Head of caudate nucleus (tissue), 42 donors: Measurements from ENCODE around the gene WWOX.
A peak's percentile ranks its signal among the peaks of the same experiment; 100 is the strongest.

Source experiments
- DNase-seq, 42 donors: peaks; one replicate each; pipeline versions ENCODE4 v3.0.0 to v3.0.0-alpha.2; 2020 to 2021; ENCODE audit warnings: mixed read lengths in 7 of 42
- intact Hi-C: fragments of 100-400 bp; cut with DNase I; formaldehyde crosslinking; loops from one replicate; pipeline ENCODE4 v1.15.0; 2022

WWOX gene

DNA sequence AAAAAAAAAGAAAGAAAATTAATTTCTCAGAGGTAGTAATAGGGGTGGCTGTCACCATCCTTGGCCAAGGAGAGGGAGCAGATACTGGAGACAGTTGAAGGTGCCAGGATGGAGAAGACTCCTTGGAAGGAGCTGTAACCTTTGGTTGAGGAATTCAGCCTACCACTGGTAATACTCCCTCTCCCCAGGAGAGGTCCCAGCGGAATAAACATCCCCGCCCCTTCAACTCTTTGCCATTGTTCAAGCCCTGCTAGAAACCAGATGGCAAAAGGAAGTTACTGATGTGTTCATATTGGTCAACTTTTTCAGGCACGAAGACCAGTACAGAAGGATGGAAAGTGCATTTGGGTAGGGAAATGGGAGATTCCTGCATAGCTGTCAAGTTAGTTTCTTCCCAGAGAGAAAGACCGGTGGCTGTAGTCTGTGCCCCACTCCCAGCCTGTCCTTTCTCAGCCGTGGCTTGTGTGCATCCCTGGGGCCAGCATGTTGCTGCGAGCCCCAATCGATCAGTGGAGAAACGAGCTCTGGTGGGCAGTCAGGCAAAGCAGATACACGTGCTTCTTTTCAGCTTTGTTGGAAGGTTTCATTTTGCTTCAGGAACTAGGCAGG is 889.0 kb downstream of the WWOX start:
- DNase-seq, result no peak
- intact Hi-C loops, result no loop called here

DNA sequence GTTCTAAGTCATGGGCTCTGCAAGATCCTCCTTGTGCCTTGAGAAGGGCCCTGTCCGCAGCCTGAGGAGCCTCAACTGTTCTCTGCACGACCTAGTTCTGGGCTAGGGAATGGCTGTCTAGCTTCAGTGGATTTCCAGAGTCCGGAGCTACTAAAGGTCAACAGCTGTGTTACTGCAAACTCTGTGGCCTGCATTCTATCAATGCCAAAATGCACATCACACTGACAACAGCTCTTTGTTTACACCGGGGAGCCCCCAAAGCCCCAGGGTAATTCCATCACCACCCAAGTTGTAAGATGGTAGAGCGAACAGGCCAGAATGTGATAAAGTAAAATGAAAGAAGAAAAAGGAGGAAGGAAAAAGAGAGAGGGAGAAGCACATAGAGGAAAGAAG is 890.9 kb downstream of the WWOX start:
- intact Hi-C loops, result no loop called here
- peak in 13 of 42 donors; percentile 16 to 66 (median 29) for DNase-seq

DNA sequence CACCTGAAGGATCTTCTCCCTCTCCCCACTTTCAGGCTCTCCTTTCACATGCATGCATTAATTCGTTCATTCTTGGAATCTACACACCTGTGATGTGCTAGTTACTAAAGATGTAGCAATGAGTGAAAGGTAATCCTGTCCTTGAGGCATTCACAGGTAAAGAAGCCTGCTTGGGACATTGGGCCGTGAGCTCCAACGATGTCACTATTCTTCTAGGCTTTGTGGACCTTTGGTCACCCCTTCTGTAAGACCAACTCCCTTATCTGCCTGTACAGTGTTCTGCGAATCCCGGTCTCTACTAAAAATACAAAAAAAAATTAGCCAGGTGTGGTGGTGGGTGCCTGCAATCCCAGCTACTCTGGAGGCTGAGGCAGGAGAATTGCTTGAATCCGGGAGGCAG is 892.5 kb downstream of the WWOX start:
- intact Hi-C loops, result no loop called here

DNA sequence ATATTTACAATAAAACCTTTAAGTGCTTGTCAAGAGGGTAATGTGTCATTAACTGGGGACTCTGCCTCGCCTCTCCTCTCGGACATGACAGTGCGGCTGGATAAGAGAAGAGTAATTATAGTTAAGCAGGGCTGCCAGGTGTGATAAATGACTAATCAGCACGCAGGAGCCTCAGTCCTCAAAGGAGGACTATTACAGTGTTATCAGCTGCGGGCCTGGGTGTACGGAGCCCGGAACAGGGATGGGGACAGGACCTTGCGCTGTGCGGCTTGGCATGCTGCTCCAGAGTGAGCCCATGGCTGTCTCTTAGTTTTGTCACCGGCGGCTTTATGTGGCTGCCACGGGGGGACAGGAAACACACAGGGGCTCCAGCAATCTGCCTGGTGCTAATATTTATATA is 893.9 kb downstream of the WWOX start:
- no peak for DNase-seq
- intact Hi-C loops, result no loop called here

More for the DNA sequence above, 892.5 kb downstream of the WWOX start:
- no peak for DNase-seq

DNA sequence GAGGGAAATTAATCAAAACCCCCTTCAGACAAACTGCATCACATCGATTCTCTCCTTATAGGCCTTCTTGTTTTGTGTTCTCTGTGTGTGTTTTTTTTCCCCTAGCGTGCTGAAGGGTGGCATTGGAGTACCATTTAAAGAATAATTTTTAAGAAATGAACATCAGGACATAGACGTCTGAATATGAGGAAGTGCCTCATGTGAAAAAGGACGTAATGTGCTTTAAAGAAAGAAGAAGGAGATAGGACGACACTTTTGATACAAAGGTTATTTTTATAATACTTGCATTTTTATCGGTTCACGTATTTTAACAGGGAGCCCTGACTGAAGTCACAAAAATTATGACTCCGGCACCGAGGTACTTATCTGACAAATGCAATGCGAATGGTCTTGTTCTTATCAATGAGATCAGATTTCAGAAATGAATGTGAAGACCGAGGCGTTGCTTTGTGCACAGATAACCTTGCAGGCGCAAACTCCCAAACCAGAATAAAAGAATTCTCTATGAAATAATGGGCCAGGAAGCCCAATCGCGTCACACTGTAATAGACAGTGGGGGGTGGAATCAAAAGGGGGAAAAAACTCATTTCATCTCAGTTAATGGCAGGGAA is 894.8 kb downstream of the WWOX start:
- DNase-seq, result no peak
- intact Hi-C loops, result no loop called here

DNA sequence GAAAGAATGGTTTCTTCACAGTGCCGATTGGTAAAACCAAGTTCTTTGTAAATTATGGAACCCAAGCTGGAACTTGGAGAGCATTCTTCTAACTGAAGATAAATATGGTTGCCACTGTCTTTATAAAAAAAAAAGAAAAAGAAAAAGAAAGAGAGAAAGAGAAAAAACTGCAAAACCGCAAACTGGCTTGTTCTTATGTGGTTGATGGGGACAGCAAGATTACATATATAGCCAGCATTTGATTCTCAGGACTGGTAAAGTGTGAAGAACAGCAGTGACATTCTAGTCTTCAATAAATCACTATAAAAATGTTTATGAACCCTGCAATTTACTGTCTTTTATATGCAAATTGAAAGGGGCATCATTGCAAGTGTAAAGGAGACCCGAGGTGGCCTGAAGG is 896.0 kb downstream of the WWOX start:
- DNase-seq, result no peak
- intact Hi-C loops, result no loop called here

DNA sequence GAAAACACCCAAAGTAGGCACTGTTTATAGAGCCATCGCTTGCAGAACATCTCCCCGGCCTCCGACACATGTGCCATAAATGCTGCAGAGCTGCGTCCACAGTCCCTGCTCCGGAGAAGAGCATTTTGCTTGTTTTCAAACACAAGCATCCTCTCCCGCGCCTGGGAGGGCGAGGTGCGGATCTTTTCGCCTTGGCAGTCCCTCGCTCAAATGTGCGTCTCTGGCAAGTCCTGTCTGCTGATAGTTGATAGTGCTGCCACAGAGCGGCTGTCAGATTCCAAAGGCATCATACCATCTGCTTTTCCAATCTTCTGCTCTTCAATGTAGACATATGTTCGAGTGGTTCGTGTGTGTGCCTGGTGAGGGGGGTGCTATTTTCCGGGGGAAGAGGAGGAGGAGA is 897.3 kb downstream of the WWOX start:
- intact Hi-C loops, result no loop called here
- DNase-seq, result no peak

DNA sequence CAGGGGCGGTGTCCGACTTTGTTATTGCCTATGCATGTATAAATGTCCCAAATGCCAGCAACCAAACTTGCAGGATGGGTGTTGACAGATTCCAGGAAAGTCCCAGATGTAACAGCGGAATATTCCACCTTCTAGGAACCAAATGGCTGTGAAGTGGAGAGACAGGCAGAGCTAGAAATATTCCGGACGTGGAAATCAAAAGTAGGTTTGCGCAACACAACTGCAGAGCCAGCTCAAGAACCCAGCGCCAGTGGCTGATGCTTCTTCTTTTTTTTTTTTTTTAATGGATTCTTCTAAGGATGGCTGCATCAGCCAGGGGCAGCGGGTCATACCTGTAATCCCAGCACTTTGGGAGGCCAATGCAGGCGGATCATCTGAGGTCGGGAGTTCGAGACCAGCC is 899.4 kb downstream of the WWOX start:
- no peak for DNase-seq
- intact Hi-C loops, result no loop called here

DNA sequence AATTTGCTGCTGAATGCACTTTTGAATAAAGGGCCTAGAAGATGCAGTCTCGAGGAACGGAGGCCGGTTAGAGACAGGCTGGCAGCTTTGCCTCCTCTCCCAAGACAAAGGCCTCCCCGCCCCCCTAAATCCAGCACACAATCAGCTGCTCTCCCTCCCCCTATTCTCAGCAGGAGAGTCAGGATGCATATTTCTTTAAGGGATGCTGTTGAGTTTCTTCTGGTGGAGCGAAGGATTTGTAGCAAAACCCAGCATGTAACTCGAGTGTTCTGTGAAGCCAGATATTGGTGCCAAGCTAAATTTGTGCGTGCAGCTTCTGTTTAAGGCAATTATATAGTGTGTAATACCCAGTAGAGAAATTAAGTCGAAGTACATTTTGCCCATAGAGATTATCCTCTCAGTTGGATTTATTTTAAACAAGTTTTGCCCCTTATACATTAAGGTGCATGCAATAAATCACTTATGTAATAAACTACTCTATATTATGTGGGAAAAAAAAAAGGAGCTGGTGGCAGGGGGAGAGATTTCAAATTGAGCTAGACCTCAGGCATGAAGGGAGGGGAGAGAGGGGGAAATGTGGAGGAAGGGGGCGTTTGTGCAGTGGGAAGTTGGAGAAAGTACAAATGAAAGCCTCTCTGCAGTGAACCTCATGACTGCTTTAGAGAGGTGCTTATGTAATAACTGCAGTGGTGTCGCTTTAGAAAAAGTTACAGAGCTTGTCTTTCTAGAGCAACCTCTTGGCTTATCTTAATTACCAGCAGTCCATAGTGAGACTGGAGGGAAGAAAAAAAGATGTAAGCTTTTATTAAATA is 901.9 kb downstream of the WWOX start:
- DNase-seq, result peak in 16 of 42 donors; percentile 7 to 53 (median 30)
- intact Hi-C loops, result no loop called here

DNA sequence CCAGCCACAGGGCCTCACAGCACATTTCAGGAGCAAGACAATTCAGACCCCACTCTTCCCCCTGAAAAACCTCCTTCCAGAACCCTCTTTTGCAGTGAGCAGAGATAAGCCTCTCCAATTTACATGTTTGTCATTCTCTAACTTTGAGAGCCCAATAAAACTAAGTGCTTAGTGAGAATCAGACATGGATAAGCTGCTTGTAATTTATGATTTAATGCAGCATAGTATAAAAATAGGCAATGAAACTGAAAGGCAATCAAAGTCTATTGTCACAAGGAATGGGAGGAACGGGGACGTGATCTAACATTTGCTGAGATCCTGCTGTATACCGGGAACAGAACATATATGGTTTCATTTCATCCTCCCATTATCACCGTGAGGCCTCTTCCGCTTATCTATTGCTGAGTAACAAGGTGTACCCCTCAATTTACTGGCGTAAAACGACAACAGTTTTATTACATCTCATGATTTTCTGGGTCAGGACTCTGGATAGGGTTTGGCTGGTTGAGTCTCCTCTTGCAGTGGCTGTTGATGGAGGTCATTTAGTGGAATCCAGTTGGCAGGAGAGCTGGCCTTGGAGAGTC is 903.7 kb downstream of the WWOX start:
- intact Hi-C loops, result no loop called here
- DNase-seq, result no peak

DNA sequence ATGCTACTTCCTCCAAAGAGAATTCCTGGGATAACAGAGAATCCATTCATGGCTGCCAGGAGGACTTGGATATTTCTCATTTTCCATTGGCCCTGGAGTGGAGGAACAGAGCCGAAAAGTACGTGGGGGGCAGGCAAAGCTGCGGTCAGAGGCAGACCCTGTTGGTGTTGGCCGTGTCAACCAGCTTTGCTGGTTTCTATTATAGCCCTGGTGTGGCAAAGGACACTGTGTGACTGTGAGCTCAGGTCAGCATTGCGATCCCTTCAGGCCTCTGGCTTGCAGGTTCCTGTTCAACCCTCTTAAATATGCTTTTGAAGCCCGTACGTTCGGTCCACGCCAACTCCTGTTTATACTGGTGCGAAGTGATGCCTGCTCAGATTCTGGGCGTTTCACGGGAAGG is 904.9 kb downstream of the WWOX start:
- intact Hi-C loops, result no loop called here
- DNase-seq, result peak in 5 of 42 donors; percentile 7 to 26 (median 16)

DNA sequence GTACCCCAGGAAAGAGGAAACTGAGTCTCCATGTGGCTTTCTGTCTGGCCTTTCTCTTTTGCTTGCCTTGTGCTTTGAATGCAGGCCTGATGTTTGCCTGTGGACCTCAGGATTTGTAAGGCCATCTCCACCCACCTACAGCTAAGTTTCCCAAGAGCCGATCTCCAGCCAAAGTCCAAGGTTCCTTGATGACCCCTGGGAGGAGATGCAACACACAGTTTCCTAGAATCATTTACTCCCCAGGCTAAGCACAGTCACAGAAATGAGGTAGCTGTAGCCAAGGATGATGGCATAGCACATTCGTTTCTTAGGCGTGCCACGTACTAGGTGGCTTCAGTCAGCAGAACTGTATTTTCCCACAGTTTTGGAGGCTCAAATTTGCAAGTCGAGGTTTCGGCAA is 905.6 kb downstream of the WWOX start:
- intact Hi-C loops, result no loop called here
- DNase-seq, result no peak

DNA sequence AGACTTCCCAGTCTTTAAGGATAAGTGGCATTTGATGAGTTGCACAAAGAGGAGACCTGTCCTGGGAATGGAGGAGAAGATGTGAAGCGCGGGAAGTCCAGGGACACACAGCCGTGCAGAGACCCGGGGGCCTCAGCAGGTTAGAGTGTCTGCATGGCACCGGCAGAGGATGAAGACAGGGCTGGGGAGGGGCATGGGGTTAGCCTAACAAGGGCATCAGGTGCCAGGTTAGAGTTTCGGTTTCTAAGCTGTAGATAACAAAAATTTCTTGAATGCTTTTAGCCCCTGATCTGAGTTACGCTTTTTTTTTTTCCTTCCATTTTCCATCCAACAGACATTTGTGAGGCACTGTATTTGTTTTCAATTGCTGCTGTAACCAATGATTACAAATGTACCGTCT is 906.8 kb downstream of the WWOX start:
- intact Hi-C loops, result no loop called here
- DNase-seq, result no peak

DNA sequence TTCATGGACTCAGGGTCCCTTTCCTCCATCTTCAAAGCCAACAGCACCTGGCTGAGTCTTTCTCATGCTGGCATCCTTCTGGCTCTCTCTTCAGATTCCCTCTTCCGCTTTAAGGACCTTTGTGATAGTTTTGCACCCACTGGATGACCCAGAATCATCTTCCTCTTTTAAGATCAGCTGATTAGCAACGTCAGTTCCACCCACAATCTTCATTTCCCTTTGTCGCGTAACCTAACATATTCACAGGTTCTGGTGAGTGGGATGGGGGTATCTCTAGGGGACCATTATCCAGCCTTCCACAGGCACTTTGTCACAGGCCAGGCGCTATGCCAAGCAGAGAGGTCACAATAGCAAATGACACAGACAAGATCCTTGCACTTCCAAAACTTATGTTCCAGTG is 907.3 kb downstream of the WWOX start:
- intact Hi-C loops, result no loop called here
- DNase-seq, result no peak

DNA sequence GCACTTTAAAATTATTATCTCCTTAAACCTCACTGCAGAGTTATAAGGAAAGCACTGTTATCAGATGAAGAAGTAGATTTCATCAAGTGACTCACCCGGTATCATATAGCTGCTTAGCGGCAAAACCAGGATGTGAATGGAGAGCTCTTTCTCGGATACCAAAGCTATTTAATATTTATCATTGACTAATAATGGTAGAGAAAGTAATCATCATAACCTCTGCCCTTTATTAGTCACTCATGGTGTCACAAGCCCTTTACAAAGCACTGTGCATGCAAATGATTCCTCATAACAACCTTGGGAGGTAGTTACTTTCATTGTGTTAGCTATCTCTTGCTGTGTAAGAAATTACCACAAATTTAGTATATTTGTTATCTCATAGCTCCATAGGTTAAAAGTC is 908.2 kb downstream of the WWOX start:
- intact Hi-C loops, result no loop called here
- DNase-seq, result no peak

DNA sequence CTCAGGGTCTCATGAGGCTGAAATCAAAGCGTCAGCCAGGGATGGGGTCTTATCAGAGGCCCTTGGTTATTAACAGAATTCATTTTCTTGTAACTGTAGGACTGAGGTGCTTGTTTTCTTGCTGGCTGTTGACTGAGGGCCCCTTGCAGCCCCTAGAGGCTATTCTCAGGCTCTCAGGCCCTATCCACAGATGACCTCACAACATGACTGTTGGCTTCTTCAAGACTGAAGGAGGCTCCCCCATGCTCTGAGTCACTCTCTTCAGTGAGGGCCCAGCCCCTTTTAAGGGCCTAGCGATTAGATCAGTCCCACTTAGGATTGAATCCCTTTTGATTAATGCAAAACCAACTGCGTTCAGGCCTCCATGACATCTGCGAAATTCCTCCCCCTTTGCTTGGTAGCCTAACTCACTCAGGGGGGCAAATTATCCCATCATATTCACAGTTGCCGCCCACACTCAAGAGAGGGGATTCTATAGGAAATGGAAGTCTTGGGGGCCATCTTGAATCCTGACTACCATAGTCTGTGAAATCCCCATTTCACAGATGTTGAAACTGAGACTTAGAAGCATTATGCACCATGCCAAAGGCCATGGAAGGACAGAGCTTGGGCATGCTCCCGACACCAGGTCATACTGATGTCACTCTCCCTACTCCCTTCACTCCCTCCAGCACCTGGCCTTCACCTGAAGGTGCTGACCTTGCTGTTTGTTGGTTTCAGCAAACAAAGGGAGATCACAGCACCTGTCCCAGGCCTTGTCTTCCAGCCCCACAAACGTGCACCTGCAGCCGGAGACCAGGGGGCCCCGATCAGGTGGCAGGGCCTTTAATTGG is 908.8 kb downstream of the WWOX start:
- no peak for DNase-seq

DNA sequence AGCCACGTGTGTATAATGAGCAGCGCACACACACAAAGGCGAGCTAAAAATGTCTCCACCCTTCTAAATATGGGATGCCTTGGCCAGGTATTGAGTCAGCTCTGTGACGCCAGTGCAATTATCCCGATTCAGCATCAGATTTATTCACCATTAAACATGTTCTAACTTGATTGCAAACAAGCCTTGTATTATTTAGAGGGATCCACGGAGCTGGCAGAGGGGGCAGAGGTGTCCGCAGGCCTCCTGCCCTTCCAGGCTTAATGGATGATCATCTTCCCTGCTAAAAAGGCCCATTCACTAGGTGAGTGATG is 909.4 kb downstream of the WWOX start:
- intact Hi-C loops, result no loop called here
- DNase-seq, result no peak

More for the DNA sequence above, 908.8 kb downstream of the WWOX start:
- intact Hi-C loops, result no loop called here

DNA sequence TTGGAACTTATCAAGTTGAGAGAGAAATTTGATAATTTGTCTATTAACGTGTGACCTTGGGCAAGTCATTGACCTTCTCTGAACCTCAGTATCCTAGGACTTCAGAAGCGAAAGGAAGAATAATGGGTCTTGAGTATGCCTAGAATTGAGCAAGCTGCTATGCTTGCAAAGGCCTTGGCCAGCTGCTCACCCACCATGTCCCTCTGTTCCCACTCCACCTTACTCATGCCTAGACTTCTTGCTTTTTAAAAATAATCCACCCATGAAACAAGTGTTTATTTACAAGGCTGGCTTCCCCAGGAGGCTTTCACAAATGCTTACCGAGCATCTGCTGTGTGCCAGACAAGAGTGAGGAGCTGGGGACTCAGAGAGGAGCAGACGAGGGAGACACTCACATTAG is 910.4 kb downstream of the WWOX start:
- intact Hi-C loops, result no loop called here
- no peak for DNase-seq

DNA sequence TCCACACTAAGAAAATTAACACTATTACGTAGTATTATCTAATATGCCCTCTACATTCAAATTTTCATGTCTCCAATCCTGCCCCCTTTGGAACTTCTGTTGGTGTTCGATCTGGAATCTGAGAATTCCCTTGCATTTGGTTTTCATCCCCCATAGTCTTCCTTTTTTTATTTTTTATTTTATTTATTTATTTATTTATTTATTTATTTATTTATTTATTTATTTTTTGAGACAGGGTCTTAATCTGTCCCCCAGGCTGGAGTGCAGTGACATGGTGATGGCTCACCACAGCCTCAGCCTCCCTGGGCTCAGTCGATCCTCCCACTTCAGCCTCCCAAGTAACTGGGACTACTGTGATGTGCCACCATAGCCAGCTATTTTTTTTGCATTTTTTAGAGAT is 911.8 kb downstream of the WWOX start:
- DNase-seq, result no peak
- intact Hi-C loops, result no loop called here
